ENCODE data around the gene DAPP1.

DAPP1 gene

DNA sequence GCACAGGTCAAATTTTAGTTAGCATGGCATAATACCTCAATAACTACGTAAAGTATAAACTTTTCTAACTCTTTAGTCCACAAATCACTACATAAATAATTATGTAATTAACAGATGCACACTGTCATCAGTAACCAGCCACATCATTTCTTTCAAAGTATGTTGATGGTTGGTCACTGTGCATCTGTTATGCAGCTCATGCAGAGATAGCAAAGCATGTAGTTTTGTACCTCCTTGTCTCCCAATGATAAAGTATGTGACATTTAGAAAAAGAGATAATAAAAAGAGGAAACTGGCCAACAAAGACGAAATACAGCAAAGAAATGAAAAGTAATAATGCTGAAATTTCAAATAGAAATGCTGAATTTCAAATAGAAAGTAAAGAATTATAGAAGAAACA is 74.7 kb downstream of the DAPP1 start:
- DNase-seq (ENCODE audit: low read depth, low spot score): no peak
- ChIA-PET CTCF (no interaction called here), POLR2A (no interaction called here)
- TF ChIP-seq, protein P1, sequence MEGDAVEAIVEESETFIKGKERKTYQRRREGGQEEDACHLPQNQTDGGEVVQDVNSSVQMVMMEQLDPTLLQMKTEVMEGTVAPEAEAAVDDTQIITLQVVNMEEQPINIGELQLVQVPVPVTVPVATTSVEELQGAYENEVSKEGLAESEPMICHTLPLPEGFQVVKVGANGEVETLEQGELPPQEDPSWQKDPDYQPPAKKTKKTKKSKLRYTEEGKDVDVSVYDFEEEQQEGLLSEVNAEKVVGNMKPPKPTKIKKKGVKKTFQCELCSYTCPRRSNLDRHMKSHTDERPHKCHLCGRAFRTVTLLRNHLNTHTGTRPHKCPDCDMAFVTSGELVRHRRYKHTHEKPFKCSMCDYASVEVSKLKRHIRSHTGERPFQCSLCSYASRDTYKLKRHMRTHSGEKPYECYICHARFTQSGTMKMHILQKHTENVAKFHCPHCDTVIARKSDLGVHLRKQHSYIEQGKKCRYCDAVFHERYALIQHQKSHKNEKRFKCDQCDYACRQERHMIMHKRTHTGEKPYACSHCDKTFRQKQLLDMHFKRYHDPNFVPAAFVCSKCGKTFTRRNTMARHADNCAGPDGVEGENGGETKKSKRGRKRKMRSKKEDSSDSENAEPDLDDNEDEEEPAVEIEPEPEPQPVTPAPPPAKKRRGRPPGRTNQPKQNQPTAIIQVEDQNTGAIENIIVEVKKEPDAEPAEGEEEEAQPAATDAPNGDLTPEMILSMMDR (IDR thresholded peaks at IDR 0.05; ENCODE audit: insufficient read depth, low read length, missing control alignments): no peak
- H3K4me3 ChIP-seq (ENCODE audit: low read depth, low read length): no peak overlapping the region

DNA sequence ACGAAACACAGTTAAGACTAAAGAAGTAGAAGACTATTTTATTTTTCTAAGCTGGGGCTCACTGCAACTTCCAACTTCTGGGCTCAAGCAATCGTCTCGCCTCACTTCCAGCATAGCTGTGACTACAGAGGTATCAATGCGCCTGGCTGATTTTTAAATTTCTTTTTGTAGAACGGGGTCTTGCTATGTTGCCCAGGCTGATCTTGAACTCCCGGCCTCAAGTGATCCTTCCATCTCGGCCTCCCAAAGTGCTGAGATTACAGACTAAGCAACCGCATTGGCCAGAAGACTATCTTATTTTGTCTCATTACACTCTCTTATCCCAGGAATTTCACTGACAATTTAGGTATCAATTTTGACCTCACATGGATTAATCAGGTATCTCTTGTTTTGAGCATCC is 76.4 kb downstream of the DAPP1 start:
- DNase-seq (ENCODE audit: low read depth, low spot score): no peak
- POLR2A ChIA-PET: no interaction called here
- peak overlapping the region; percentile 84 for H3K4me3 ChIP-seq (ENCODE audit: low read depth, low read length)
- TF ChIP-seq, protein P1 (IDR thresholded peaks at IDR 0.05; ENCODE audit: insufficient read depth, low read length, missing control alignments): no peak
- CTCF ChIA-PET: no interaction called here

DNA sequence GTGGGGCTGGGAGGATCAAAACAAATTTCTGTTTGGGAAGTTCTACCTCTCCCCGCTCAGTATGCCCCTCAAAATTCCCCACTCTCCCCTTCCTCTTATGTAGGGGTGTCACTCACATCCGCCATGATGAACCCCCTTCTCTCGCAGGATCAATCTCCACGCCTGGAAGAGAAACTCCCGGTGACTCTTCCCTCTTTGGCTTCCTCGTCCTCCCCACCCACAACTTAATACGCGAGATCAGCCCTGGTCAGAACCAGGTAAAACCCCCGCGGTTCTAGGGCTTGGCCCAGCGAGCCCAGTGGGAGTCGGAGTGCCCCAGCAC is 77.2 kb downstream of the DAPP1 start:
- CTCF ChIA-PET: interaction anchor here (2.0 to 3.2 kb wide), 2 partner anchors 9 to 54 kb away, joined by 5 to 12 read pairs; no protein-coding TSS in a partner anchor
- TF ChIP-seq, protein P1 (IDR thresholded peaks at IDR 0.05; ENCODE audit: insufficient read depth, low read length, missing control alignments): no peak
- peak overlapping the region; percentile 84 for H3K4me3 ChIP-seq (ENCODE audit: low read depth, low read length)
- POLR2A ChIA-PET: interaction anchor here (1.3 kb wide), 2 partner anchors 57 to 330 kb away, joined by 5 to 6 read pairs; partner anchors contain the start of genes H2AZ1 and TRMT10A
- DNase-seq (ENCODE audit: low read depth, low spot score): no peak

DNA sequence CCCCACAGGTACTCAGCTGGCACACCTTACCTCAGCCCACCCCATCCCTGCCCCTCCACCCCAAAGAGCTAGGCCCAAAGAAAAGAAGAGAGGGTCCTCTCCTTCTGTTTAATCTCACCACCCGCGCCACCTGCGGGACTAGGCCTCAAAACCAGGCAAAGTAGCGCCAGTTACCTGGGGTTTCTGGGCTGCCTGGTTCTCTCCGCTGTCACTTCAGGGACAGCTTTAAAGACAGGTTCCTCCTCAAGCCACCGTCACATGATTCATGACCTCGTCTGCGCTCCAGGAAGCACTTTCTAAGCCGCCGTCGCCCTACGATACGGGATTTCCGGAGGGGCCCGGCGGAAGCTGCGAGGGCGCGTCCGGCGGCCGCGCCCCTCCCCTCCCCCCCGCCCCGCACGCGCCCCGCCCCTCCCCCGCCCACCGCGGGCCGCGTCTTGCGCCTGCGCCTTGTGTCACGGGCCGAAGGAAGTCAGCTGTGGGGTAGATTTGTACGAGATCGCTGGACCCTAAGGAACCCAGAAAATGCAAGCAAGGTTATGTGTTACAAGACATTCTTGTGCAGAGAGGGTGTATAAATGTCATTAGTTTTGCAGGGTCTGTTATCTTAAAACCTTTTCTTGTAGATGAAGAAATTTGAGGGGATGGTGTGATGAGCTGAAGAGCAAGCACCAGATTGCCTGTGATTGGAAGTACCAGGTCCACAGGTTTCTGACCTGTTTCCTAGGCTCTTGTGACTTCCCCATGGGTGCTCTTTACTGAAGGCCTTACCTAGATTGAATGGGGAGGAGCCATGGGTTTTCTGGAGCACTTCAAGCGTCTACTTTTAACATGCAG is 77.8 kb downstream of the DAPP1 start, which contains the start of gene LAMTOR3:
LAMTOR3 (minus strand) TSS at position 267 of the 837 bp plus-strand sequence. CDS start 464 bp downstream, outside the sequence.
- peak; percentile 42 for DNase-seq (ENCODE audit: low read depth, low spot score)
- TF ChIP-seq, protein P1 (IDR thresholded peaks at IDR 0.05; ENCODE audit: insufficient read depth, low read length, missing control alignments): no peak
- ChIA-PET POLR2A (interaction anchor here (0.5 to 1.3 kb wide), 4 partner anchors 55 to 413 kb away, joined by 4 to 6 read pairs (median 4); partner anchors contain the start of genes H2AZ1 and TRMT10A), CTCF (interaction anchor here (2.0 to 3.2 kb wide), 2 partner anchors 10 to 54 kb away, joined by 5 to 12 read pairs; no protein-coding TSS in a partner anchor)
- H3K4me3 ChIP-seq (ENCODE audit: low read depth, low read length): peak within 1 kb of the TSS; percentile 84

DNA sequence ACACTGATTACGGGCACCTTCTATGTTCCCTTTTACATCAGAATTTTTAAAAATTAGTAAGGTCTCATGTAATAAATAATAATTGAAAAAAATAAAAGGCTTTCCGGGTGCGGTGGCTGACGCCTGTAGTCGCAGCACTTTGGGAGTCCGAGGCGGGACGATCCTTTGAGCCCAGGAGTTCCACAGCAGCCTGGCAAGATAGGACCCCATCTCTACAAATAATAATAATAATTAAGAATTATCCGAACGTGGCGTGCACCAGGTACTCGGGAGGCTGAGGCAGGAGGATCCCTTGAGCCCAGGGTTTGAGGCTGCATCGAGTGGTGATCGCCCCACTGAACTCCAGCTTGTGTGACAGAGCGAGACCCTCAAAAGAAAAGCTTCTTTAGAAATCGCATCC is 78.4 kb downstream of the DAPP1 start:
- ChIA-PET CTCF (interaction anchor here (2.0 to 3.2 kb wide), 2 partner anchors 10 to 53 kb away, joined by 5 to 12 read pairs; no protein-coding TSS in a partner anchor), POLR2A (interaction anchor here (0.9 to 1.3 kb wide), 3 partner anchors 54 to 332 kb away, joined by 4 to 6 read pairs (median 5); partner anchors contain the start of genes H2AZ1 and TRMT10A)
- no peak for DNase-seq (ENCODE audit: low read depth, low spot score)
- peak overlapping the region; percentile 84 for H3K4me3 ChIP-seq (ENCODE audit: low read depth, low read length)
- TF ChIP-seq, protein P1 (IDR thresholded peaks at IDR 0.05; ENCODE audit: insufficient read depth, low read length, missing control alignments): no peak

DNA sequence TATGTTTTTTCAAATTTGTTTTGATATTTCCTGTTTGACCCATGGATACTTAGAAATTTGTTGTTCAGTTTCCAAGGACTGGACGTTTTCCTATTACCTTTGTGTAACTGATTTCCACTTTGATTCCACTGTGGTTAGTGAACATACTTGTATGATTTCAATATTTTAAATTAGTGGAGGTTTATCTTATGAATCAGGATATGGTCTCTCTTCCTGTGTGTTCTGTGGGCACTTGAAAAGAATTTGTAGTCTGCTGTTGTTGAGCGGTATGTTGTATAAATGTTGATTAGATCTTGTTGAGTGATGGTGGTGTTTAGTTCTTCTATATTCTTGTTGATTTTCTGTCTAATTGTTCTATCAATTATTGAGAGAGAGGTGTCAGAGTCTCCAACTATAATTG is 98.8 kb downstream of the DAPP1 start:
- H3K4me3 ChIP-seq (ENCODE audit: low read depth, low read length): no peak overlapping the region
- DNase-seq (ENCODE audit: low read depth, low spot score): no peak
- CTCF ChIA-PET: no interaction called here
- POLR2A ChIA-PET: no interaction called here
- TF ChIP-seq, protein P1 (IDR thresholded peaks at IDR 0.05; ENCODE audit: insufficient read depth, low read length, missing control alignments): no peak

All from AG04449 (cell line).